WTC11 (cell line): Measurements from ENCODE around the gene PPP2R1B.

ENCODE experiments used
- ATF2 ChIP-seq: sonication (generic); formaldehyde crosslinking; IDR thresholded peaks from 2 replicates; pipeline ENCODE4 v1.8.1; 2022; ENCODE audit warnings: low read depth, missing genetic modification reagents, borderline replicate concordance
- ETV6 ChIP-seq: sonication (generic); formaldehyde crosslinking; IDR thresholded peaks from 2 replicates; pipeline ENCODE4 v1.8.1; 2022; ENCODE audit warnings: mild to moderate bottlenecking, missing genetic modification reagents
- NFATC4 ChIP-seq: fragments of 250-450 bp; sonication (Bioruptor Pico); IDR thresholded peaks from 2 replicates; pipeline ENCODE4 v1.9.0; 2021; ENCODE audit warnings: mild to moderate bottlenecking
- NFE2L1 ChIP-seq: sonication (generic); formaldehyde crosslinking; IDR thresholded peaks from 2 replicates; pipeline ENCODE4 v1.8.1; 2023; ENCODE audit warnings: missing genetic modification reagents
- SP1 ChIP-seq: sonication (generic); formaldehyde crosslinking; conservative IDR thresholded peaks from 2 replicates; pipeline ENCODE4 v1.8.1; 2022; ENCODE audit warnings: missing genetic modification reagents
- TCF7 ChIP-seq: sonication (generic); formaldehyde crosslinking; IDR thresholded peaks from 2 replicates; pipeline ENCODE4 v1.8.0; 2022; ENCODE audit warnings: mild to moderate bottlenecking, low read depth, missing genetic modification reagents, moderate library complexity
- ZNF416 ChIP-seq: fragments of 250-450 bp; sonication (Bioruptor Pico); IDR thresholded peaks from 2 replicates; pipeline ENCODE4 v1.9.0; 2021; ENCODE audit warnings: mild to moderate bottlenecking, inconsistent platforms
- TF ChIP-seq, protein P1 (sequence below): fragments of 200-600 bp; IDR thresholded peaks from 2 replicates; pipeline ENCODE4 v1.8.0; 2022; ENCODE audit warnings: antibody characterized with exemption
- TF ChIP-seq, protein P2 (sequence below): fragments of 250-450 bp; sonication (Bioruptor Pico); IDR thresholded peaks from 2 replicates; pipeline ENCODE4 v1.9.0; 2021; ENCODE audit warnings: mild to moderate bottlenecking
- TF ChIP-seq, protein P3 (sequence below): sonication (generic); formaldehyde crosslinking; IDR thresholded peaks from 2 replicates; pipeline ENCODE4 v1.8.1; 2022; ENCODE audit warnings: mild to moderate bottlenecking, missing genetic modification reagents, moderate library complexity, borderline replicate concordance
- TF ChIP-seq, protein P4 (sequence below): sonication (generic); formaldehyde crosslinking; IDR thresholded peaks from 2 replicates; pipeline ENCODE4 v1.8.0; 2022; ENCODE audit warnings: mild to moderate bottlenecking, missing genetic modification reagents

- TF ChIP-seq, protein P1, sequence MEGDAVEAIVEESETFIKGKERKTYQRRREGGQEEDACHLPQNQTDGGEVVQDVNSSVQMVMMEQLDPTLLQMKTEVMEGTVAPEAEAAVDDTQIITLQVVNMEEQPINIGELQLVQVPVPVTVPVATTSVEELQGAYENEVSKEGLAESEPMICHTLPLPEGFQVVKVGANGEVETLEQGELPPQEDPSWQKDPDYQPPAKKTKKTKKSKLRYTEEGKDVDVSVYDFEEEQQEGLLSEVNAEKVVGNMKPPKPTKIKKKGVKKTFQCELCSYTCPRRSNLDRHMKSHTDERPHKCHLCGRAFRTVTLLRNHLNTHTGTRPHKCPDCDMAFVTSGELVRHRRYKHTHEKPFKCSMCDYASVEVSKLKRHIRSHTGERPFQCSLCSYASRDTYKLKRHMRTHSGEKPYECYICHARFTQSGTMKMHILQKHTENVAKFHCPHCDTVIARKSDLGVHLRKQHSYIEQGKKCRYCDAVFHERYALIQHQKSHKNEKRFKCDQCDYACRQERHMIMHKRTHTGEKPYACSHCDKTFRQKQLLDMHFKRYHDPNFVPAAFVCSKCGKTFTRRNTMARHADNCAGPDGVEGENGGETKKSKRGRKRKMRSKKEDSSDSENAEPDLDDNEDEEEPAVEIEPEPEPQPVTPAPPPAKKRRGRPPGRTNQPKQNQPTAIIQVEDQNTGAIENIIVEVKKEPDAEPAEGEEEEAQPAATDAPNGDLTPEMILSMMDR = no peak
- TF ChIP-seq ATF2 (CRISPR knock-in tag) = no peak
- no peak for TF ChIP-seq ETV6 (CRISPR knock-in tag)
- TF ChIP-seq ZNF416 (CRISPR knock-in tag) = no peak
- TF ChIP-seq TCF7 (CRISPR knock-in tag) = no peak
- TF ChIP-seq NFATC4 = no peak
- TF ChIP-seq, protein P2, sequence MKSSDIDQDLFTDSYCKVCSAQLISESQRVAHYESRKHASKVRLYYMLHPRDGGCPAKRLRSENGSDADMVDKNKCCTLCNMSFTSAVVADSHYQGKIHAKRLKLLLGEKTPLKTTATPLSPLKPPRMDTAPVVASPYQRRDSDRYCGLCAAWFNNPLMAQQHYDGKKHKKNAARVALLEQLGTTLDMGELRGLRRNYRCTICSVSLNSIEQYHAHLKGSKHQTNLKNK (CRISPR knock-in tag) = no peak
- TF ChIP-seq, protein P3, sequence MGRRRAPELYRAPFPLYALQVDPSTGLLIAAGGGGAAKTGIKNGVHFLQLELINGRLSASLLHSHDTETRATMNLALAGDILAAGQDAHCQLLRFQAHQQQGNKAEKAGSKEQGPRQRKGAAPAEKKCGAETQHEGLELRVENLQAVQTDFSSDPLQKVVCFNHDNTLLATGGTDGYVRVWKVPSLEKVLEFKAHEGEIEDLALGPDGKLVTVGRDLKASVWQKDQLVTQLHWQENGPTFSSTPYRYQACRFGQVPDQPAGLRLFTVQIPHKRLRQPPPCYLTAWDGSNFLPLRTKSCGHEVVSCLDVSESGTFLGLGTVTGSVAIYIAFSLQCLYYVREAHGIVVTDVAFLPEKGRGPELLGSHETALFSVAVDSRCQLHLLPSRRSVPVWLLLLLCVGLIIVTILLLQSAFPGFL (CRISPR knock-in tag) = no peak
- TF ChIP-seq, protein P4, sequence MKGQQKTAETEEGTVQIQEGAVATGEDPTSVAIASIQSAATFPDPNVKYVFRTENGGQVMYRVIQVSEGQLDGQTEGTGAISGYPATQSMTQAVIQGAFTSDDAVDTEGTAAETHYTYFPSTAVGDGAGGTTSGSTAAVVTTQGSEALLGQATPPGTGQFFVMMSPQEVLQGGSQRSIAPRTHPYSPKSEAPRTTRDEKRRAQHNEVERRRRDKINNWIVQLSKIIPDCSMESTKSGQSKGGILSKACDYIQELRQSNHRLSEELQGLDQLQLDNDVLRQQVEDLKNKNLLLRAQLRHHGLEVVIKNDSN = no peak
- no peak for TF ChIP-seq NFE2L1 (CRISPR knock-in tag)
- no peak for TF ChIP-seq SP1 (CRISPR knock-in tag)
Observed at GRCh38 chr11:111759376-111759775, 6.8 kb downstream of the PPP2R1B start.
